ENCODE results near the gene MED27. TPM values are rescaled to one million over a fixed set of nuclear protein-coding genes. Genes with fewer than 3 reads are reported as not detected.

Gene MED27
- total and polyA plus RNA-seq, 2 of the 8 experiments (the other 6 are each of a cell fraction or from before 2014, with no cell fraction given) = 29.9 to 56.5 TPM

DNA sequence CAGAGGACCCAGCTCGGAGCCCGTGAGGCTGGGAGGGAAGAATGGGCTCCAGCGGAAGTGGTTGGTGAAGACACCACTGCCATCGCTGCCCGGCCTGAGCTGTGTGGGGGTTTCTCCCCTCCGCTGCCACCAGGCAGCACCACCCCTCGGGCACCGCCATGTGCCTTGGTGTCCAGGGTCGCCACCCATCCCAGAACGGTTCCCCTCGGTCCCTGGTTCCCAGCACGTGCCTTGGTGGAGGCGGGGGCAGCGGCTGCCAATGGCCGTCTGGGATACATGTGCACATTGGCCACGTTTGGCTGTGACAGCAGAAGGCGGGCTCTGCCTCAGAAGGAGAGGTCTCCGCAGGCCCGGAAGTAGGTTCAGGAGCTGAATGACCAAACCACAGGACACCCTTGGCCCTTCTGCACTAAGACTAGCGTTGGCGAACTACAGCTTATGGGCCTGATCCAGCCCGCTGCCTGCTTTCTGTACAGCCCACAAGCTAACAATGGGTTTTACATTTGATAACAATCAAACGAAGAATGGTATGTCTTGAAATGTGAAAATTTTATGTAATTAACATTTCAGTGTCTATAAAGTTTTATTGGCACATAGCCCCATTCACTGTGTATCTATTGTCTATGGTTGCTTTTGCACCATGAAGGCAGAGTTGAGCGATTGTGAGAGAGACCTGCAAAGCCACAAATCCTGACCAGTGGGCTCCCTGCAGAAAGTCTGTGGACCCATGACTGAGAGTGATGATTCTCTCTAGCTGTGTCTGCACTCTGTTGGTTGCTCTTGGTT, 248.1 kb downstream of the MED27 start:
- H2BK20ac ChIP-seq (ENCODE audit: low read length) = no peak overlapping the region
- no peak overlapping the region for H2BK15ac ChIP-seq (ENCODE audit: low read length)
- no peak overlapping the region for H4K8ac ChIP-seq (ENCODE audit: extremely low read depth, insufficient read depth, low read length)
- no peak overlapping the region for H4K91ac ChIP-seq (replicated peaks; ENCODE audit: insufficient read length, low read length)
- WGBS, 2 experiments (ENCODE audit: extremely low coverage in 1 of 2, insufficient coverage in 1 of 2, insufficient read length in 1 of 2, insufficient replicate concordance in 2 of 2, low coverage in 1 of 2, low lambda C conversion rate in 2 of 2, missing lambda C conversion rate in 1 of 2) = 90% methylated on average over 22 of the region's 24 CpGs; no CpG with 5 or more reads in 1 of the 2 experiments
- no peak for DNase-seq (ENCODE audit: low read depth in 1 of 2, low spot score in 2 of 2)
- no peaks in the 10 kb centered on the region for H3K36me3 ChIP-seq (ENCODE audit: control insufficient read depth in 2 of 4, insufficient read depth in 4 of 4, low read length in 3 of 4)
- no peaks in the 10 kb centered on the region for H3K79me1 ChIP-seq (ENCODE audit: low read depth, low read length)
- no peak overlapping the region for H4K5ac ChIP-seq (ENCODE audit: insufficient read length, low read depth, low read length)
- H2AFZ ChIP-seq (ENCODE audit: low read length) = no peak overlapping the region
- no peak overlapping the region for H3K23ac ChIP-seq (ENCODE audit: insufficient read length)
- no peak for FAIRE-seq
- no peak overlapping the region for H3K14ac ChIP-seq (ENCODE audit: insufficient read length)
- no peak overlapping the region for H3K4me3 ChIP-seq (ENCODE audit: extremely low read depth in 1 of 4, insufficient read depth in 2 of 4, low read depth in 3 of 4, low read length in 4 of 4)
- H3K23me2 ChIP-seq (ENCODE audit: low read depth, low read length) = no peaks in the 10 kb centered on the region
- CTCF ChIA-PET (ENCODE audit: partially characterized antibody) = interaction anchor here (0.7 to 2.0 kb wide), 6 partner anchors 9 to 340 kb away, joined by 3 to 6 read pairs (median 4); no protein-coding TSS in a partner anchor
- no peak overlapping the region for H3K4ac ChIP-seq (replicated peaks; ENCODE audit: insufficient read length, low read depth, low read length)
- no peaks in the 10 kb centered on the region for H3K27me3 ChIP-seq (replicated peaks in 1 of 4; ENCODE audit: control insufficient read depth in 3 of 4, extremely low read depth in 1 of 4, insufficient read depth in 3 of 4, low read length in 3 of 4)
- H4K20me1 ChIP-seq (replicated peaks in 1 of 2; ENCODE audit: control insufficient read depth in 1 of 2, insufficient read depth in 2 of 2, low read length in 2 of 2) = no peaks in the 10 kb centered on the region
- no peaks in the 10 kb centered on the region; a peak in 1 of 7 replicates for H3K4me1 ChIP-seq (replicated peaks in 1 of 4; ENCODE audit: control insufficient read depth in 3 of 4, insufficient read depth in 4 of 4, low read length in 3 of 4)
- TF ChIP-seq, protein P1, sequence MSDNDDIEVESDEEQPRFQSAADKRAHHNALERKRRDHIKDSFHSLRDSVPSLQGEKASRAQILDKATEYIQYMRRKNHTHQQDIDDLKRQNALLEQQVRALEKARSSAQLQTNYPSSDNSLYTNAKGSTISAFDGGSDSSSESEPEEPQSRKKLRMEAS (IDR thresholded peaks at IDR 0.05) = no peak
- TF ChIP-seq KDM5A (IDR thresholded peaks at IDR 0.05; ENCODE audit: low read length) = no peak
- TF ChIP-seq NRF1 (IDR thresholded peaks at IDR 0.05; ENCODE audit: low read depth, low read length) = no peak
- TF ChIP-seq POU5F1 (IDR thresholded peaks at IDR 0.05; ENCODE audit: low read depth, low read length) = no peak
- no peak overlapping the region for H3K18ac ChIP-seq (ENCODE audit: extremely low read depth, low read length)
- no peak overlapping the region for H3K56ac ChIP-seq (replicated peaks; ENCODE audit: insufficient read length, low read depth, low read length)
- H3K27ac ChIP-seq (ENCODE audit: low read depth, low read length) = no peak overlapping the region
- POLR2A ChIA-PET (ENCODE audit: partially characterized antibody) = no interaction called here
- H2BK12ac ChIP-seq (ENCODE audit: low read depth, low read length) = no peak overlapping the region
- H3K9ac ChIP-seq (replicated peaks in 1 of 4; ENCODE audit: extremely low read depth in 1 of 4, low read depth in 3 of 4, low read length in 3 of 4) = no peak overlapping the region
- no peak overlapping the region for H2BK120ac ChIP-seq (replicated peaks; ENCODE audit: low read depth, low read length)
- peaks cover 0 to 6% of the 10 kb centered on the region in 2 experiments; a peak in 2 of 4 replicates for H3K9me3 ChIP-seq (ENCODE audit: insufficient read depth in 2 of 2, low read depth in 1 of 2, low read length in 1 of 2)
- H2BK5ac ChIP-seq (ENCODE audit: low read depth, low read length) = no peak overlapping the region
- no peak overlapping the region for H3K4me2 ChIP-seq (ENCODE audit: insufficient read depth in 1 of 2, low read depth in 2 of 2, low read length in 2 of 2)
- no peak overlapping the region for H2AK5ac ChIP-seq (ENCODE audit: low read depth, low read length)
- no peaks in the 10 kb centered on the region for H3K79me2 ChIP-seq (ENCODE audit: control insufficient read depth in 1 of 2, insufficient read depth in 2 of 2, low read length in 2 of 2)
